Measurements from ENCODE around the gene THBS1. TPM values are rescaled to one million over a fixed set of nuclear protein-coding genes. Genes with fewer than 3 reads are reported as not detected.

The THBS1 gene
- total RNA-seq, 2 experiments from 2014 or later = 0.51 TPM; not detected in 1

DNA sequence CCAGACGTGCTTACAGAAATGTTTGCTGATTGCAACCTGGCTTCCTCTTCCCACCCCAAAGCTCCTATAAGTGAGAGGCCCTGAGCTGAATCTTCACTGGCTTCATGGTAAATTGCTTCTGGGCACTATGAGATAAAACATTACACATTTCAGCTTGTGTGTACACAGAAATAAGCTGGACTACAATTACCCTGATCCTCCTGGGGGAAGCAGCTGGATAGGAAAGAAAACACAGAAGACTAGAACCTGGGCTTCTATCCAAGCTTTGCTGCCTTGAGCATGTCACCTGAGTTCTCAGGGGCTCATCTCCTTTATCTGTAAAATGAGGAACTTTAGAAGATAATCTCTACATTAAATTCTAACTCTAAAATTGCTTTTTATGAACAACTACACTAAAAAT lies 40.3 kb downstream of the THBS1 start:
- Histone ChIP-seq H3K4me3 (ENCODE audit: low read depth, low read length, poor library complexity, severe bottlenecking) (no peak overlapping the region), H3K9me3 (ENCODE audit: low read length) (no peaks in the 10 kb centered on the region), H3K27ac (ENCODE audit: low read depth, low read length, poor library complexity, severe bottlenecking) (no peak overlapping the region), H3K9me2 (ENCODE audit: insufficient read depth, low read length) (no peaks in the 10 kb centered on the region), H3K79me2 (ENCODE audit: insufficient read depth, low read depth, low read length) (no peaks in the 10 kb centered on the region), H3K4me1 (ENCODE audit: insufficient read depth, low read length, poor library complexity, severe bottlenecking) (peaks cover 6% of the 10 kb centered on the region), H3K36me3 (ENCODE audit: insufficient read depth, low read length) (no peaks in the 10 kb centered on the region), H4K20me1 (ENCODE audit: insufficient read depth, low read length) (no peaks in the 10 kb centered on the region), H2AFZ (ENCODE audit: low read length) (no peak overlapping the region), H3K4me2 (ENCODE audit: low read length) (no peak overlapping the region)
- ChIA-PET POLR2A (interaction anchor here (0.7 to 0.8 kb wide), 2 partner anchors 10 to 119 kb away, joined by 3 read pairs; no protein-coding TSS in a partner anchor), CTCF (ENCODE audit: unreplicated experiment) (no interaction called here)
- no peak for DNase-seq (ENCODE audit: low spot score)
- BruUV-seq (replicated peaks) = no TSS peak
- intact Hi-C loops (cut with micrococcal nuclease; ENCODE audit: unreplicated experiment) = no loop called here
- TF ChIP-seq, protein P1, sequence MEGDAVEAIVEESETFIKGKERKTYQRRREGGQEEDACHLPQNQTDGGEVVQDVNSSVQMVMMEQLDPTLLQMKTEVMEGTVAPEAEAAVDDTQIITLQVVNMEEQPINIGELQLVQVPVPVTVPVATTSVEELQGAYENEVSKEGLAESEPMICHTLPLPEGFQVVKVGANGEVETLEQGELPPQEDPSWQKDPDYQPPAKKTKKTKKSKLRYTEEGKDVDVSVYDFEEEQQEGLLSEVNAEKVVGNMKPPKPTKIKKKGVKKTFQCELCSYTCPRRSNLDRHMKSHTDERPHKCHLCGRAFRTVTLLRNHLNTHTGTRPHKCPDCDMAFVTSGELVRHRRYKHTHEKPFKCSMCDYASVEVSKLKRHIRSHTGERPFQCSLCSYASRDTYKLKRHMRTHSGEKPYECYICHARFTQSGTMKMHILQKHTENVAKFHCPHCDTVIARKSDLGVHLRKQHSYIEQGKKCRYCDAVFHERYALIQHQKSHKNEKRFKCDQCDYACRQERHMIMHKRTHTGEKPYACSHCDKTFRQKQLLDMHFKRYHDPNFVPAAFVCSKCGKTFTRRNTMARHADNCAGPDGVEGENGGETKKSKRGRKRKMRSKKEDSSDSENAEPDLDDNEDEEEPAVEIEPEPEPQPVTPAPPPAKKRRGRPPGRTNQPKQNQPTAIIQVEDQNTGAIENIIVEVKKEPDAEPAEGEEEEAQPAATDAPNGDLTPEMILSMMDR (conservative IDR thresholded peaks at IDR 0.05; ENCODE audit: low read length) = no peak
- no peak for TF ChIP-seq EZH2phosphoT487 (IDR thresholded peaks at IDR 0.05; ENCODE audit: borderline replicate concordance, low read depth, low read length)

DNA sequence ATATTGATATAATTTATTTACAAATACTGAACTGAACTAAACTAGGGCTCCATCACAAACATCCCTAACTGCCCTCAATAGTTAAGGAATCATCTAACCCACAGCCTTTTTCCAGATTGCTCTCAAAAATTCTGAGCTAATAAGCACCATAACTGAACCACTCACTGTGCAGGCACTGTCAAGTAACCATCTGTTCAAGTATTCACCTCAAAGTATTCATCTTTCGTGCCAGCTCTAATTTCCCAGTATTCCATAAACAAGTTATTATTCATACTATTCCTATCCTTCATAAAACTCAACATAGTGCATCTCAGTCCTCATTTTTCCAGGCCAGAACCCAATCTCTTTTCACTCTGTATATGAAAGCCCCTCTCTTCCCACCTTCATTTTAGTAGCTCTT lies 41.1 kb downstream of the THBS1 start:
- Histone ChIP-seq H3K9me3 (ENCODE audit: low read length) (no peaks in the 10 kb centered on the region), H3K4me3 (ENCODE audit: low read depth, low read length, poor library complexity, severe bottlenecking) (no peak overlapping the region), H2AFZ (ENCODE audit: low read length) (no peak overlapping the region), H3K4me2 (ENCODE audit: low read length) (no peak overlapping the region), H3K27ac (ENCODE audit: low read depth, low read length, poor library complexity, severe bottlenecking) (no peak overlapping the region), H3K4me1 (ENCODE audit: insufficient read depth, low read length, poor library complexity, severe bottlenecking) (peaks cover 6% of the 10 kb centered on the region), H4K20me1 (ENCODE audit: insufficient read depth, low read length) (no peaks in the 10 kb centered on the region), H3K36me3 (ENCODE audit: insufficient read depth, low read length) (no peaks in the 10 kb centered on the region), H3K79me2 (ENCODE audit: insufficient read depth, low read depth, low read length) (no peaks in the 10 kb centered on the region), H3K9me2 (ENCODE audit: insufficient read depth, low read length) (no peaks in the 10 kb centered on the region)
- CTCF ChIA-PET (ENCODE audit: unreplicated experiment) = no interaction called here
- BruUV-seq (replicated peaks) = no TSS peak
- TF ChIP-seq, protein P1 (conservative IDR thresholded peaks at IDR 0.05; ENCODE audit: low read length) = no peak
- no peak for TF ChIP-seq EZH2phosphoT487 (IDR thresholded peaks at IDR 0.05; ENCODE audit: borderline replicate concordance, low read depth, low read length)
- no peak for DNase-seq (ENCODE audit: low spot score)
- POLR2A ChIA-PET = interaction anchor here (0.8 kb wide), 1 partner anchor 9 kb away, joined by 3 read pairs; no protein-coding TSS in a partner anchor
- intact Hi-C loops (cut with micrococcal nuclease; ENCODE audit: unreplicated experiment) = no loop called here

DNA sequence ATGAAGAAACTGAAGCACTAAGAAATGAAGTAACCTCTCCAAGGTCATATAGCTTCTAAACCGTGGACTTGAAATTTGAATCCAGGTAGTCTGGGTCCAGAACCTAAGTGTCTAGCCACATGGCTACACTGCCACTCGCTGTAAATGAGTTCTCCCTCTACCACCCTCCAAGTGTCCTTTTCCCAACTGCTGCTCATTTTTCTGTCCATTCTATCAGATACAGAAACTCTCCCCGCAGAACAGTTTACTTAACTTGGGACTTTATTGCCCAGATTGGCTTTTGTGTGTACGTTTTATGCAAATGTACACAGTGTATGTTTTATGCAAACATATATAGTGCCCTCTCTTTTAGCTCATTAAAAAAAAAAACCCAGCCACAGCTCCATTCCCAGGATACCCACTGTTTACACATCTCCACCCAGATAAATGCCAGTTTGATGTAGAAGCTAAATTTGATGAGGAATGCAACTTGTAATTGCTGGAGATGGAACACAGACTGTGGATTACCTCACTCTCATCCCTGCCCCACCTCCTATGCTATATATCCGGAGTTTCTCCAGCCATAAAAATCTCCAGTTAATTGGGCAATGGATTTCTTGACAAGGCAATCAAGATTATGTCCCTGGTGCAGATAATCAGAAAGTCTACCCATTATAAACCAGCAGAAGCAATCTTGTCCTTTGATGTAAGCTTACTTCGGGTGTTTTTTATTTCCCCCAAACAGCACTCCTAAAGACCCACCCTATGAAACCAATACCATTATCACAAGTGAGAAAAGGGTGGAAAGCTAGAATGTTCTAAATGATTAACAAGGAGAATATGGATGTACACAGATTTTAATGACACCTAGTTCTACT lies 42.0 kb downstream of the THBS1 start:
- Histone ChIP-seq H3K27ac (ENCODE audit: low read depth, low read length, poor library complexity, severe bottlenecking) (no peak overlapping the region), H3K4me3 (ENCODE audit: low read depth, low read length, poor library complexity, severe bottlenecking) (no peak overlapping the region), H3K4me2 (ENCODE audit: low read length) (no peak overlapping the region), H2AFZ (ENCODE audit: low read length) (no peak overlapping the region), H3K4me1 (ENCODE audit: insufficient read depth, low read length, poor library complexity, severe bottlenecking) (peaks cover 6% of the 10 kb centered on the region), H3K36me3 (ENCODE audit: insufficient read depth, low read length) (no peaks in the 10 kb centered on the region), H3K9me3 (ENCODE audit: low read length) (no peaks in the 10 kb centered on the region), H3K79me2 (ENCODE audit: insufficient read depth, low read depth, low read length) (no peaks in the 10 kb centered on the region), H4K20me1 (ENCODE audit: insufficient read depth, low read length) (no peaks in the 10 kb centered on the region), H3K9me2 (ENCODE audit: insufficient read depth, low read length) (no peaks in the 10 kb centered on the region)
- intact Hi-C loops (cut with micrococcal nuclease; ENCODE audit: unreplicated experiment) = no loop called here
- BruUV-seq (replicated peaks) = no TSS peak
- DNase-seq (ENCODE audit: low spot score) = no peak
- POLR2A ChIA-PET = interaction anchor here (0.5 to 0.6 kb wide), 2 partner anchors 382 to 915 kb away, joined by 3 to 4 read pairs; no protein-coding TSS in a partner anchor
- TF ChIP-seq EZH2phosphoT487 (IDR thresholded peaks at IDR 0.05; ENCODE audit: borderline replicate concordance, low read depth, low read length) = no peak
- TF ChIP-seq, protein P1 (conservative IDR thresholded peaks at IDR 0.05; ENCODE audit: low read length) = no peak
- CTCF ChIA-PET (ENCODE audit: unreplicated experiment) = no interaction called here
